Upper lobe of left lung (tissue), 6 donors: ENCODE measurements around the gene PTPRN2. TPM values are rescaled to one million over a fixed set of nuclear protein-coding genes. Genes with fewer than 3 reads are reported as not detected.
"Not testable (repeated sequence)": the region's sequence is repeated elsewhere in the genome, so short reads cannot be mapped to it uniquely, and the experiment has no call there.

Source experiments
- ATAC-seq, 2 donors: fragments of 200-7000 bp; cut with Tn5 transposase; one replicate each; pipeline ENCODE4 v1.9.1; 2022; ENCODE audit warnings: mild to moderate bottlenecking in 2 of 2, moderate library complexity in 2 of 2; ENCODE audit not compliant: low FRiP score in 2 of 2
- DNase-seq, 2 donors: peaks; one replicate each; pipeline ENCODE4 v3.0.0-alpha.2; 2019 to 2020
- H3K27ac ChIP-seq, 4 donors: fragments of 200-600 bp; sonication (generic); one replicate each; pipeline ENCODE4 v1.5.1; 2016 to 2019
- H3K27me3 ChIP-seq, 4 donors: fragments of 200-600 bp; sonication (generic); one replicate each; pipeline ENCODE4 v1.5.1; 2017 to 2019
- H3K36me3 ChIP-seq, 4 donors: fragments of 200-600 bp; sonication (generic); one replicate each; pipeline ENCODE4 v1.5.1; 2016 to 2019
- H3K4me1 ChIP-seq, 4 donors: fragments of 200-600 bp; sonication (generic); one replicate each; pipeline ENCODE4 v1.5.1; 2018 to 2019
- H3K4me3 ChIP-seq, 4 donors: fragments of 200-600 bp; sonication (generic); one replicate each; pipeline ENCODE4 v1.5.1; 2017 to 2019; ENCODE audit warnings: mild to moderate bottlenecking in 2 of 4, moderate library complexity in 1 of 4
- H3K9me3 ChIP-seq, 4 donors: fragments of 200-600 bp; sonication (generic); one replicate each; pipeline ENCODE4 v1.5.1; 2018 to 2019
- EP300 ChIP-seq, 4 donors: sonication (generic); formaldehyde crosslinking; IDR thresholded peaks; one replicate each; pipeline ENCODE4 v1.5.1; 2017; ENCODE audit warnings: antibody characterized with exemption in 4 of 4, control low read depth in 2 of 4
- POLR2A ChIP-seq, 4 donors: fragments of 450-650 bp; IDR thresholded peaks; one replicate each; pipeline ENCODE4 v1.5.1; 2016 to 2017; ENCODE audit warnings: antibody characterized with exemption in 4 of 4, mild to moderate bottlenecking in 2 of 4
- POLR2AphosphoS5 ChIP-seq, 2 donors: sonication (generic); formaldehyde crosslinking; IDR thresholded peaks; one replicate each; pipeline ENCODE4 v1.5.1; 2017; ENCODE audit warnings: antibody characterized with exemption in 2 of 2
- WGBS, 2 donors: methylation state at CpG; one replicate each; pipeline ENCODE4 v1.1.5; 2017 to 2018; 5-methylcytosine and 5-hydroxymethylcytosine counted together
- total RNA-seq, 6 donors: library from RNA; depleted of rRNA in 4 of 6; stranded (reverse); fragments of >200 nt in 4 of 6; gene quantifications; one replicate each; pipeline versions ENCODE4 v1.1.0 to v1.2.1, GENCODE V29; 2016 to 2021
- TF ChIP-seq, protein P1 (sequence below), 6 experiments: fragments of 450-650 bp in 4 of 6; fragments of 200-600 bp in 2 of 6; sonication (generic) in 2 of 6; IDR thresholded peaks; one replicate each; pipeline ENCODE4 v1.5.1; 2016 to 2019; ENCODE audit warnings: antibody characterized with exemption in 6 of 6
- donor health status: DM: no; HTN: no; CAD: no; lungs with moderate emphysema.
- donor health status: DM: no; HTN: yes; CAD: no; lungs with severe emphysema.

PTPRN2 gene
- total RNA-seq, 6 donors from 2014 or later: 3.3 to 7.9 (median 5.2) TPM

DNA sequence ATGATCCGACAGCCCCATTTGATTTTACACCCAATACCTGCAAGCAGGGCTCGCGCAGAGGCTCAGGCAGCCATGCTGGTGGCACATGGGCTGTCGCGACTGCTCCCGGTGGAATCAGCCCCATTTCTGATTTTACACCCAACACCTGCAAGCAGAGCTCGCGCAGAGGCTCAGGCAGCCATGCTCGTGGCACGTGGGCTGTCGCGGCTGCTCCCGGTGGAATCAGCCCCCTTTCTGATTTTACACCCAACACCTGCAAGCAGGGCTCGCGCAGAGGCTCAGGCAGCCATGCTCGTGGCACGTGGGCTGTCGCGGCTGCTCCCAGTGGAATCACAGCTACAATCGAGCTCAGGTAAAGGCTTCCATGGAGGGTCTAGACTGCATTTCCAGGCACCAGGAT lies 244.1 kb downstream of the PTPRN2 start:
- ATAC-seq (no peak), DNase-seq (peak in 1 of 2 donors; percentile 60)
- H3K36me3 ChIP-seq: no peaks in the 10 kb centered on the region
- H3K27me3 ChIP-seq: no peaks in the 10 kb centered on the region
- H3K9me3 ChIP-seq: no peaks in the 10 kb centered on the region
- TF ChIP-seq, protein P1, sequence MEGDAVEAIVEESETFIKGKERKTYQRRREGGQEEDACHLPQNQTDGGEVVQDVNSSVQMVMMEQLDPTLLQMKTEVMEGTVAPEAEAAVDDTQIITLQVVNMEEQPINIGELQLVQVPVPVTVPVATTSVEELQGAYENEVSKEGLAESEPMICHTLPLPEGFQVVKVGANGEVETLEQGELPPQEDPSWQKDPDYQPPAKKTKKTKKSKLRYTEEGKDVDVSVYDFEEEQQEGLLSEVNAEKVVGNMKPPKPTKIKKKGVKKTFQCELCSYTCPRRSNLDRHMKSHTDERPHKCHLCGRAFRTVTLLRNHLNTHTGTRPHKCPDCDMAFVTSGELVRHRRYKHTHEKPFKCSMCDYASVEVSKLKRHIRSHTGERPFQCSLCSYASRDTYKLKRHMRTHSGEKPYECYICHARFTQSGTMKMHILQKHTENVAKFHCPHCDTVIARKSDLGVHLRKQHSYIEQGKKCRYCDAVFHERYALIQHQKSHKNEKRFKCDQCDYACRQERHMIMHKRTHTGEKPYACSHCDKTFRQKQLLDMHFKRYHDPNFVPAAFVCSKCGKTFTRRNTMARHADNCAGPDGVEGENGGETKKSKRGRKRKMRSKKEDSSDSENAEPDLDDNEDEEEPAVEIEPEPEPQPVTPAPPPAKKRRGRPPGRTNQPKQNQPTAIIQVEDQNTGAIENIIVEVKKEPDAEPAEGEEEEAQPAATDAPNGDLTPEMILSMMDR (IDR thresholded peaks at IDR 0.05): no peak
- no peak for TF ChIP-seq POLR2AphosphoS5 (IDR thresholded peaks at IDR 0.05)
- no peak for TF ChIP-seq POLR2A (IDR thresholded peaks at IDR 0.05)
- no peak for TF ChIP-seq EP300 (IDR thresholded peaks at IDR 0.05)
- H3K27ac ChIP-seq: no peak overlapping the region
- 92 to 98% methylated on average over 19 to 20 of the region's 20 CpGs for WGBS, 2 donors
- H3K4me3 ChIP-seq: no peak overlapping the region
- no peaks in the 10 kb centered on the region for H3K4me1 ChIP-seq

DNA sequence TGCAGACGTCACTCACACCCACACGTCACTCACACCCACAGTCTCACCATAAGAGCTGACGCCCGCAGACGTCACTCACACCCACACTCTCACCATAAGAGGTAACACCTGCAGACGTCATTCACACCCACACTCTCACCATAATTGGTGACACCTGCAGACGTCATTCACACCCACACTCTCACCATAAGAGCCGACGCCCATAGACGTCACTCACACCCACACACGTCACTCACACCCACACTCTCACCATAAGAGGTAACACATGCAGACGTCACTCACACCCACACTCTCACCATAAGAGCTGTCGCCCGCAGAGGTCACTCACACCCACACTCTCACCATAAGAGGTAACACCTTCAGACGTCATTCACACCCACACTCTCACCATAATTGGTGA lies 246.5 kb downstream of the PTPRN2 start:
- H3K36me3 ChIP-seq, H3K9me3 ChIP-seq, H3K27ac ChIP-seq, H3K27me3 ChIP-seq, DNase-seq, H3K4me3 ChIP-seq, H3K4me1 ChIP-seq, ATAC-seq: not testable (repeated sequence)
- 82 to 84% methylated on average over 13 of the region's 15 CpGs for WGBS, 2 donors

GRCh38 chr7:158336952-158337351 lies 250.7 kb downstream of the PTPRN2 start:
- not testable (repeated sequence) for ATAC-seq, H3K36me3 ChIP-seq, H3K4me1 ChIP-seq, H3K9me3 ChIP-seq, H3K27me3 ChIP-seq, H3K4me3 ChIP-seq, H3K27ac ChIP-seq, DNase-seq
- 72 to 87% methylated on average over 7 to 9 of the region's 9 CpGs for WGBS, 2 donors

GRCh38 chr7:158332516-158332915 lies 255.1 kb downstream of the PTPRN2 start:
- not testable (repeated sequence) for H3K36me3 ChIP-seq, H3K27ac ChIP-seq, DNase-seq, H3K4me1 ChIP-seq, ATAC-seq, H3K27me3 ChIP-seq, H3K4me3 ChIP-seq, H3K9me3 ChIP-seq
- 67 to 74% methylated on average over 4 to 5 of the region's 5 CpGs for WGBS, 2 donors

GRCh38 chr7:158331826-158332450 lies 255.7 kb downstream of the PTPRN2 start:
- not testable (repeated sequence) for H3K9me3 ChIP-seq, DNase-seq, H3K4me3 ChIP-seq, H3K36me3 ChIP-seq, H3K4me1 ChIP-seq, H3K27ac ChIP-seq, H3K27me3 ChIP-seq, ATAC-seq
- 88 to 92% methylated on average over 18 of the region's 18 CpGs for WGBS, 2 donors

GRCh38 chr7:158329686-158330085 lies 257.9 kb downstream of the PTPRN2 start:
- no peak for ATAC-seq
- 89 to 92% methylated on average over 11 to 13 of the region's 13 CpGs for WGBS, 2 donors

More at GRCh38 chr7:158329686-158330085, 257.9 kb downstream of the PTPRN2 start:
- no peak overlapping the region for H3K4me3 ChIP-seq
- H3K27me3 ChIP-seq: no peaks in the 10 kb centered on the region
- no peak for TF ChIP-seq EP300 (IDR thresholded peaks at IDR 0.05)
- TF ChIP-seq, protein P1 (IDR thresholded peaks at IDR 0.05): no peak
- TF ChIP-seq POLR2AphosphoS5 (IDR thresholded peaks at IDR 0.05): no peak
- TF ChIP-seq POLR2A (IDR thresholded peaks at IDR 0.05): no peak
- H3K9me3 ChIP-seq: no peaks in the 10 kb centered on the region
- no peak overlapping the region for H3K27ac ChIP-seq
- no peaks in the 10 kb centered on the region for H3K4me1 ChIP-seq
- DNase-seq: no peak
- H3K36me3 ChIP-seq: no peaks in the 10 kb centered on the region
